ENCODE data around the gene AGER.
"Not testable (repeated sequence)": the region's sequence is repeated elsewhere in the genome, so short reads cannot be mapped to it uniquely, and the experiment has no call there.

Gene AGER

GRCh38 chr6:32190054-32190851, 6.2 kb upstream of the AGER start, which contains the start of gene PBX2:
Gene PBX2 (minus strand): TSS chr6:32190202. CDS start chr6:32189915, 287 bp downstream.
- DNase-seq (ENCODE audit: low spot score) = peak; percentile 90
- in situ Hi-C loops (cut with MboI; ENCODE audit: low pct_unique_long_range_greater_than_20kb, low sequenced_read_pairs, unreplicated experiment) = no loop called here
- TF ChIP-seq CTCF (IDR thresholded peaks at IDR 0.05; ENCODE audit: extremely low read depth, insufficient read depth, missing control alignments) = no peak

GRCh38 chr6:32189742-32190053, 5.6 kb upstream of the AGER start:
- in situ Hi-C loops (cut with MboI; ENCODE audit: low pct_unique_long_range_greater_than_20kb, low sequenced_read_pairs, unreplicated experiment) = no loop called here

GRCh38 chr6:32189069-32189741, 5.2 kb upstream of the AGER start:
- DNase-seq (ENCODE audit: low spot score) = no peak
- in situ Hi-C loops (cut with MboI; ENCODE audit: low pct_unique_long_range_greater_than_20kb, low sequenced_read_pairs, unreplicated experiment) = no loop called here
- TF ChIP-seq CTCF (IDR thresholded peaks at IDR 0.05; ENCODE audit: extremely low read depth, insufficient read depth, missing control alignments) = no peak

More at GRCh38 chr6:32189742-32190053, 5.6 kb upstream of the AGER start:
- no peak for TF ChIP-seq CTCF (IDR thresholded peaks at IDR 0.05; ENCODE audit: extremely low read depth, insufficient read depth, missing control alignments)
- DNase-seq (ENCODE audit: low spot score) = no peak

GRCh38 chr6:32188381-32189068, 4.5 kb upstream of the AGER start:
- in situ Hi-C loops (cut with MboI; ENCODE audit: low pct_unique_long_range_greater_than_20kb, low sequenced_read_pairs, unreplicated experiment) = no loop called here
- DNase-seq (ENCODE audit: low spot score) = no peak
- no peak for TF ChIP-seq CTCF (IDR thresholded peaks at IDR 0.05; ENCODE audit: extremely low read depth, insufficient read depth, missing control alignments)

- DNase-seq (ENCODE audit: low spot score); in situ Hi-C loops (cut with MboI; ENCODE audit: low pct_unique_long_range_greater_than_20kb, low sequenced_read_pairs, unreplicated experiment): not testable (repeated sequence)
Observed at GRCh38 chr6:32187725-32188380, 3.8 kb upstream of the AGER start.

GRCh38 chr6:32187009-32187709, 3.1 kb upstream of the AGER start:
- in situ Hi-C loops (cut with MboI; ENCODE audit: low pct_unique_long_range_greater_than_20kb, low sequenced_read_pairs, unreplicated experiment) = no loop called here
- TF ChIP-seq CTCF (IDR thresholded peaks at IDR 0.05; ENCODE audit: extremely low read depth, insufficient read depth, missing control alignments) = no peak
- no peak for DNase-seq (ENCODE audit: low spot score)

- DNase-seq (ENCODE audit: low spot score); in situ Hi-C loops (cut with MboI; ENCODE audit: low pct_unique_long_range_greater_than_20kb, low sequenced_read_pairs, unreplicated experiment): not testable (repeated sequence)
Observed at GRCh38 chr6:32186151-32186840, 2.2 kb upstream of the AGER start.

GRCh38 chr6:32185681-32186131, 1.7 kb upstream of the AGER start:
- DNase-seq (ENCODE audit: low spot score); in situ Hi-C loops (cut with MboI; ENCODE audit: low pct_unique_long_range_greater_than_20kb, low sequenced_read_pairs, unreplicated experiment): not testable (repeated sequence)
